ENCODE results near the gene UBE2E2.

Gene UBE2E2

GRCh38 chr3:23389089-23389488, 186.0 kb downstream of the UBE2E2 start:
- DNase-seq (ENCODE audit: low spot score) = no peak

- DNase-seq (ENCODE audit: low spot score) = no peak
Measured at GRCh38 chr3:23389686-23390085, 186.6 kb downstream of the UBE2E2 start.

GRCh38 chr3:23390446-23390845, 187.3 kb downstream of the UBE2E2 start:
- DNase-seq (ENCODE audit: low spot score) = no peak

GRCh38 chr3:23390989-23391553, 187.9 kb downstream of the UBE2E2 start:
- DNase-seq (ENCODE audit: low spot score) = no peak

GRCh38 chr3:23395115-23395514, 192.0 kb downstream of the UBE2E2 start:
- DNase-seq (ENCODE audit: low spot score) = no peak

GRCh38 chr3:23396746-23397145, 193.6 kb downstream of the UBE2E2 start:
- DNase-seq (ENCODE audit: low spot score) = no peak

GRCh38 chr3:23399221-23399620, 196.1 kb downstream of the UBE2E2 start:
- no peak for DNase-seq (ENCODE audit: low spot score)

- DNase-seq (ENCODE audit: low spot score) = no peak
Measured at GRCh38 chr3:23402728-23403492, 199.8 kb downstream of the UBE2E2 start.

GRCh38 chr3:23404246-23404645, 201.1 kb downstream of the UBE2E2 start:
- DNase-seq (ENCODE audit: low spot score) = no peak

- no peak for DNase-seq (ENCODE audit: low spot score)
Measured at GRCh38 chr3:23405081-23405480, 202.0 kb downstream of the UBE2E2 start.

- no peak for DNase-seq (ENCODE audit: low spot score)
Measured at GRCh38 chr3:23406601-23407000, 203.5 kb downstream of the UBE2E2 start.

- no peak for DNase-seq (ENCODE audit: low spot score)
Measured at GRCh38 chr3:23418026-23418425, 214.9 kb downstream of the UBE2E2 start.

- no peak for DNase-seq (ENCODE audit: low spot score)
Measured at GRCh38 chr3:23421811-23422516, 218.8 kb downstream of the UBE2E2 start.

- DNase-seq (ENCODE audit: low spot score) = no peak
Measured at GRCh38 chr3:23422517-23422851, 219.4 kb downstream of the UBE2E2 start.

- DNase-seq (ENCODE audit: low spot score) = no peak
Measured at GRCh38 chr3:23425410-23425809, 222.3 kb downstream of the UBE2E2 start.

- no peak for DNase-seq (ENCODE audit: low spot score)
Measured at GRCh38 chr3:23430781-23431398, 227.8 kb downstream of the UBE2E2 start.

GRCh38 chr3:23431764-23432163, 228.6 kb downstream of the UBE2E2 start:
- no peak for DNase-seq (ENCODE audit: low spot score)

GRCh38 chr3:23435318-23435717, 232.2 kb downstream of the UBE2E2 start:
- no peak for DNase-seq (ENCODE audit: low spot score)

- DNase-seq (ENCODE audit: low spot score) = no peak
Measured at GRCh38 chr3:23435904-23436303, 232.8 kb downstream of the UBE2E2 start.

- DNase-seq (ENCODE audit: low spot score) = no peak
Measured at GRCh38 chr3:23437484-23438145, 234.5 kb downstream of the UBE2E2 start.

GRCh38 chr3:23438657-23439056, 235.5 kb downstream of the UBE2E2 start:
- no peak for DNase-seq (ENCODE audit: low spot score)

GRCh38 chr3:23439080-23439479, 236.0 kb downstream of the UBE2E2 start:
- no peak for DNase-seq (ENCODE audit: low spot score)

Measured in ecto neural progenitor cell (in vitro differentiated cells).